ENCODE data around the gene TCERG1L. TPM values are rescaled to one million over a fixed set of nuclear protein-coding genes. Genes with fewer than 3 reads are reported as not detected.

TCERG1L gene
- total RNA-seq, 2 experiments from 2014 or later: 0.08 TPM; not detected in 1

- Mint-ChIP-seq H3K9me3 (no peaks in the 10 kb centered on the region), H3K27me3 (no peaks in the 10 kb centered on the region), H3K27ac (no peak overlapping the region), H3K4me3 (no peak overlapping the region), H3K4me1 (peaks cover 8% of the 10 kb centered on the region), H3K36me3 (no peaks in the 10 kb centered on the region)
- DNase-seq: no peak
Measured at GRCh38 chr10:131089861-131090260, 221.7 kb downstream of the TCERG1L start.

GRCh38 chr10:131089150-131089549 is 222.4 kb downstream of the TCERG1L start:
- no peak overlapping the region for H3K4me3 Mint-ChIP-seq
- H3K27me3 Mint-ChIP-seq: no peaks in the 10 kb centered on the region
- peaks cover 8% of the 10 kb centered on the region for H3K4me1 Mint-ChIP-seq

GRCh38 chr10:131088619-131089018 is 222.9 kb downstream of the TCERG1L start:
- Mint-ChIP-seq H3K4me3 (no peak overlapping the region), H3K27me3 (no peaks in the 10 kb centered on the region), H3K27ac (no peak overlapping the region), H3K4me1 (peaks cover 8% of the 10 kb centered on the region), H3K36me3 (no peaks in the 10 kb centered on the region), H3K9me3 (no peaks in the 10 kb centered on the region)
- no peak for DNase-seq

More at GRCh38 chr10:131089150-131089549, 222.4 kb downstream of the TCERG1L start:
- Mint-ChIP-seq H3K36me3 (no peaks in the 10 kb centered on the region), H3K27ac (no peak overlapping the region), H3K9me3 (no peaks in the 10 kb centered on the region)
- no peak for DNase-seq

GRCh38 chr10:131087464-131088215 is 223.9 kb downstream of the TCERG1L start:
- Mint-ChIP-seq H3K4me1 (peaks cover 16% of the 10 kb centered on the region), H3K27me3 (no peaks in the 10 kb centered on the region), H3K4me3 (no peak overlapping the region), H3K9me3 (no peaks in the 10 kb centered on the region), H3K27ac (no peak overlapping the region), H3K36me3 (no peaks in the 10 kb centered on the region)
- DNase-seq: no peak

- no peak for DNase-seq
- H3K27me3 Mint-ChIP-seq: no peaks in the 10 kb centered on the region
- no peak overlapping the region for H3K4me3 Mint-ChIP-seq
- no peaks in the 10 kb centered on the region for H3K36me3 Mint-ChIP-seq
- no peak overlapping the region for H3K27ac Mint-ChIP-seq
- peaks cover 18% of the 10 kb centered on the region for H3K4me1 Mint-ChIP-seq
- no peaks in the 10 kb centered on the region for H3K9me3 Mint-ChIP-seq
Measured at GRCh38 chr10:131086511-131086910, 225.0 kb downstream of the TCERG1L start.

GRCh38 chr10:131086094-131086493 is 225.4 kb downstream of the TCERG1L start:
- DNase-seq: no peak
- Mint-ChIP-seq H3K9me3 (no peaks in the 10 kb centered on the region), H3K4me3 (no peak overlapping the region), H3K4me1 (peaks cover 23% of the 10 kb centered on the region), H3K27me3 (no peaks in the 10 kb centered on the region), H3K36me3 (no peaks in the 10 kb centered on the region), H3K27ac (no peak overlapping the region)

- no peaks in the 10 kb centered on the region for H3K27me3 Mint-ChIP-seq
- no peak for DNase-seq
- H3K4me1 Mint-ChIP-seq: peaks cover 21% of the 10 kb centered on the region
- no peaks in the 10 kb centered on the region for H3K36me3 Mint-ChIP-seq
- no peaks in the 10 kb centered on the region for H3K9me3 Mint-ChIP-seq
- H3K4me3 Mint-ChIP-seq: no peak overlapping the region
- no peak overlapping the region for H3K27ac Mint-ChIP-seq
Measured at GRCh38 chr10:131085091-131085860, 226.2 kb downstream of the TCERG1L start.

GRCh38 chr10:131084791-131085090 is 226.8 kb downstream of the TCERG1L start:
- H3K4me3 Mint-ChIP-seq: no peak overlapping the region
- no peaks in the 10 kb centered on the region for H3K9me3 Mint-ChIP-seq
- no peak overlapping the region for H3K27ac Mint-ChIP-seq
- H3K4me1 Mint-ChIP-seq: peaks cover 21% of the 10 kb centered on the region
- H3K36me3 Mint-ChIP-seq: no peaks in the 10 kb centered on the region
- no peak for DNase-seq
- no peaks in the 10 kb centered on the region for H3K27me3 Mint-ChIP-seq

- Mint-ChIP-seq H3K4me1 (peaks cover 21% of the 10 kb centered on the region), H3K4me3 (no peak overlapping the region), H3K9me3 (no peaks in the 10 kb centered on the region), H3K36me3 (no peaks in the 10 kb centered on the region), H3K27ac (no peak overlapping the region), H3K27me3 (no peaks in the 10 kb centered on the region)
- no peak for DNase-seq
Measured at GRCh38 chr10:131083915-131084790, 227.4 kb downstream of the TCERG1L start.

GRCh38 chr10:131082991-131083481 is 228.5 kb downstream of the TCERG1L start:
- H3K4me1 Mint-ChIP-seq: peaks cover 21% of the 10 kb centered on the region
- H3K4me3 Mint-ChIP-seq: no peak overlapping the region
- H3K9me3 Mint-ChIP-seq: no peaks in the 10 kb centered on the region
- DNase-seq: no peak
- H3K27me3 Mint-ChIP-seq: no peaks in the 10 kb centered on the region
- no peaks in the 10 kb centered on the region for H3K36me3 Mint-ChIP-seq
- H3K27ac Mint-ChIP-seq: no peak overlapping the region

- Mint-ChIP-seq H3K27me3 (no peaks in the 10 kb centered on the region), H3K4me3 (no peak overlapping the region), H3K9me3 (no peaks in the 10 kb centered on the region), H3K4me1 (peaks cover 21% of the 10 kb centered on the region), H3K27ac (no peak overlapping the region), H3K36me3 (no peaks in the 10 kb centered on the region)
- no peak for DNase-seq
Measured at GRCh38 chr10:131082201-131082850, 229.2 kb downstream of the TCERG1L start.

- peaks cover 21% of the 10 kb centered on the region for H3K4me1 Mint-ChIP-seq
- H3K4me3 Mint-ChIP-seq: no peak overlapping the region
- H3K27me3 Mint-ChIP-seq: no peaks in the 10 kb centered on the region
- DNase-seq: no peak
- peak overlapping the region; percentile 15 for H3K27ac Mint-ChIP-seq
- H3K36me3 Mint-ChIP-seq: no peaks in the 10 kb centered on the region
- H3K9me3 Mint-ChIP-seq: no peaks in the 10 kb centered on the region
Measured at GRCh38 chr10:131081786-131082185, 229.7 kb downstream of the TCERG1L start.

- no peak for DNase-seq
- Mint-ChIP-seq H3K9me3 (no peaks in the 10 kb centered on the region), H3K4me1 (peaks cover 21% of the 10 kb centered on the region), H3K4me3 (peak overlapping the region; percentile 44), H3K27ac (peak overlapping the region; percentile 15), H3K36me3 (no peaks in the 10 kb centered on the region), H3K27me3 (no peaks in the 10 kb centered on the region)
Measured at GRCh38 chr10:131081376-131081775, 230.1 kb downstream of the TCERG1L start.

- Mint-ChIP-seq H3K4me3 (no peak overlapping the region), H3K36me3 (no peaks in the 10 kb centered on the region), H3K9me3 (no peaks in the 10 kb centered on the region), H3K27ac (no peak overlapping the region), H3K4me1 (peaks cover 21% of the 10 kb centered on the region), H3K27me3 (no peaks in the 10 kb centered on the region)
- DNase-seq: no peak
Measured at GRCh38 chr10:131080571-131080970, 230.9 kb downstream of the TCERG1L start.

Measured in activated naive CD8-positive, alpha-beta T cell treated with anti-CD3 and anti-CD28 coated beads for 36 hours (primary cell).